NOMO-1 treated with DMSO at 0.1 percent for 48 hours (cell line): Measurements from ENCODE around the gene AURKAIP1.

Source experiments
- DNase-seq: peaks from one replicate; lab custom pipeline; 2025; ENCODE audit not compliant: unreplicated experiment; lab: John Stamatoyannopoulos, UW

The AURKAIP1 gene

GRCh38 chr1:1348420-1349255, 26.4 kb downstream of the AURKAIP1 start:
- no peak for DNase-seq

GRCh38 chr1:1347663-1348419, 27.2 kb downstream of the AURKAIP1 start:
- no peak for DNase-seq

- DNase-seq, result no peak
Measured at GRCh38 chr1:1347026-1347595, 27.9 kb downstream of the AURKAIP1 start.

GRCh38 chr1:1346501-1346890, 28.5 kb downstream of the AURKAIP1 start:
- no peak for DNase-seq

- DNase-seq, result no peak
Measured at GRCh38 chr1:1345860-1346500, 29.0 kb downstream of the AURKAIP1 start.

DNA sequence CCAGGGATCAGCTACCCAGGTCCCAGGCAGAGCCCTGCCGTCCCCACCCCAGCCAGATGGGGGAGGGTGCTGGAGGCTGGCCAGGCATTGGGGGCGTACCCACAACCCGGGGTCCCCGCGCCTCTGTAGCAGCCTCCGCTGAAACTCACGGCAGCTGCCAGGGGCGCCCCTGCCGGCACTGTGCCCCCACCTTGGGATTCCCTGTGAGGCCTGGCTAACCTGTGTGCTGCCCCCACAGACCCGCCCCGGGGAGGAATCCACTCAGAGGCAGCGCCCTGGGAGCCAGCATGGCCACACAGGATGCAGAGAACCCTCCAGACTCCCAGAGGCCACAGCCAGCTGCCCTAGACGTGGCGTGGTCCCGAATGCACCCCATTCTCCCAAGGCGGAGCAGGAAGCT, 29.6 kb downstream of the AURKAIP1 start:
- no peak for DNase-seq

- DNase-seq, result no peak
Measured at GRCh38 chr1:1344655-1345361, 30.2 kb downstream of the AURKAIP1 start.

DNA sequence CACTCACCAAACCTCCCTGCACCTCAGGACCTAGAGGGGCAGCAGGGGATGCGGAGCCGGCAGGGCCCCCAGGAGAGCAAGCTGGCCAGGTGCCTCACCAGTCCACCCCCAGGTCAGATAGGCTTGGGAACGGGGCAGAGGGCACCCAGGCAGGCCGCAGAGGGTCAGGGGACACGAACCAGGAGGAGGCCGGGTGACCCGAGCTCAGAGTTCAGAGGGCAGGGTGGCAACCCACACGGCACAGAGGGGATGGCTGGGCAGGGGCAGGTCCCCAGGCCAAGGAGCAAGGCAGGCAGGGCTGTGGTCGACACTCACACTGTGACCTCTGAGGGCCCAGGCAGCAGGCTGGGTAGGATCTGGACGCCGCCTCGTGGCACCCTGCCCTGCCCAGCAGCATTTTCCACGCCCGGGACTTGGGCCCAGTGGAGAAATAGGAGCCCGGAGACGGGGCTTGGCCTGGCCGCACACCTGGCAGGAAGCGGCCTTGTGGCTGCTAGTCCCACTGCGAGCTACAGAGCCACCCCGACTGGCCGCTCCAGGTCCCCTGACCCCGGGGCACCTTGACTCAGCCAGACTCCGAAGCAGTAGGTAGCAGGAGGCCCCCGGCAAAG, 31.1 kb downstream of the AURKAIP1 start:
- DNase-seq, result no peak

GRCh38 chr1:1342584-1343115, 32.4 kb downstream of the AURKAIP1 start:
- DNase-seq, result no peak

- DNase-seq, result no peak
Measured at GRCh38 chr1:1342061-1342562, 32.9 kb downstream of the AURKAIP1 start.

DNA sequence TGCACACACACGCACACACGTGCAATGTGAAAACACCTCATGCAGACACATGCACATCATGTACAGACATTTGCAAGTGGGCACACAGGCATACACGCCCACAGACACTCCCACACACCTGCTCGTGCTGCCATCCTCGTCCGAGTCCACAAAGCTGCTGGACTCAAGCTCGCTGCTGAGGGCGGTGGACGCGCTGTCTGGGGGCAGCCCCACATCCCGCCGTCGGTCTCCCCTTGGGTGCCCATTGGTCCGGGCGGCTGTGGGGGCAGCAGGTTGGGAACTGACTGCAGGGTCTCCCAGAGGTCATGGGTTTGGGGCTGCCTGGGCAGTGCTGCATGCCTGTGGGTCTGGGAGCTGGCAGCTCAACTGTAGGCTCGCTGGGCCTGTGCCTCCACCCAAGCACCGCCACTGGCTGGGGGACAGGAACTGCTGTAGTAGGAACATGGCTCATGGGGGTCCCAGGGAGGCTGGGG, 33.4 kb downstream of the AURKAIP1 start:
- no peak for DNase-seq

DNA sequence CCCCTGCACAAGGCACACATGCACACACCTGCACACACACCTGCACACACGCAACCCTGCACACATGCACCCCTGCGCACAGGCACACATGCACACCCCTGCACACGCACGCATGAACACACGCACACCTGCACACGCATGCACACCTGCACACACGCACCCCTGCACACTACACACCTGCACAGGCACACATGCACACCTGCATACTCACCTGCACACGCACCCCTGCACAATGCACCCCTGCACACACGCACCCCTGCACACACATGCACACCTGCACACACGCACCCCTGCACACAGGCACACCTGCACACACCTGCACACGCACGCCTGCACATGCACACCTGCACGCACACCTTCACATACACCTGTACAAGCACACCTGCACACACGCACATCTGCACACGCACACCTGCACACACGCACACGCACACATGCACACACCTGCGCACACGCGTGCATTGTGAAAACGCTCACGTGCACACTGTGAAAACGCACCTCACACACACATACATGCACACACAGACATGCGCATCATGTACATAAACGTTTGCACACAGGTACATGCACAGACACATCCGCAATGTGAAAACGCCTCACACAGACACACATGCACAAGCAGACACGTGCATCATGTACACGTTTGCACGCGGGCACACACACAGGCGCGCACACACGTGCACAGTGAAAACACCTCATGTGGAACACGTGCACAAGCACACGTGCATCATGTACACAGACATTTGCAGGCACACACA, 34.0 kb downstream of the AURKAIP1 start:
- DNase-seq, result no peak

- DNase-seq, result no peak
Measured at GRCh38 chr1:1340185-1340584, 34.8 kb downstream of the AURKAIP1 start.

DNA sequence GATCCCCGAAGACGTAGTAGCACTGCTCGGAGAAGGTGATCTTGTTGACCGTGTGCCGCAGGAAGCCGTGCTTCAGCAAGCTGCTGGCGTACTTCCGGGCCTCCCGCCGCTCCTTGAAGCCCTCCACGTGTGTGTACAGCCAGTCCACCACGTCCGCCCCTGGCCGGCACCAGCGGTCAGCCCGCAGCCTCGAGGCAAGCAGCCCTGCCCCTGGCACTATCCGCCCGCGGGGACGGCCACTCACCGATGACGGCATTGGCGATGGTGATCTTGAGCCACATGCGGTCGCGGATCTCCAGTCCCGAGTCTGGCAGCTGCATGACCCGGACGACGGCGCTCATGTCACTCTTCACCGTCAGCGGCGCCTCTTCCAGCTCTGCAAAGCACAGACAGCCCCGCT, 36.7 kb downstream of the AURKAIP1 start:
- DNase-seq, result no peak

DNA sequence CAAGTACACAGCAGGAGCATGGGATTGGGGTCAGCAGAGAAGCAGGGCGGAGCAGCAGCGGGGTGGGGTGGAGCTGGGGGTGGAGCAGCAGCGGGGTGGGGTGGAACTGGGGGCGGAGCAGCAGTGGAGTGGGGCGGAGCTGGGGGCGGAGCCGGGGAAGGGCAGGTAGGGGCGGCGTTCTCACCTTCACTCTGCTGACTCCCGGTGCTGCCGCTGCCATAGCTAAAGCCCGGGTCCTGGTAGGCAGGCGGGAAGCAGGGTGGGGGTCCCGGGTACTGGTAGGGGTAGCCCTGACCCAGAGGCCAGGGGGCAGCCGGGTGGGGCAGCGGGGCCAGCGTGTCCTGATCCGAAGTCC, 37.2 kb downstream of the AURKAIP1 start:
- DNase-seq, result no peak

GRCh38 chr1:1336931-1337792, 37.8 kb downstream of the AURKAIP1 start:
- no peak for DNase-seq

DNA sequence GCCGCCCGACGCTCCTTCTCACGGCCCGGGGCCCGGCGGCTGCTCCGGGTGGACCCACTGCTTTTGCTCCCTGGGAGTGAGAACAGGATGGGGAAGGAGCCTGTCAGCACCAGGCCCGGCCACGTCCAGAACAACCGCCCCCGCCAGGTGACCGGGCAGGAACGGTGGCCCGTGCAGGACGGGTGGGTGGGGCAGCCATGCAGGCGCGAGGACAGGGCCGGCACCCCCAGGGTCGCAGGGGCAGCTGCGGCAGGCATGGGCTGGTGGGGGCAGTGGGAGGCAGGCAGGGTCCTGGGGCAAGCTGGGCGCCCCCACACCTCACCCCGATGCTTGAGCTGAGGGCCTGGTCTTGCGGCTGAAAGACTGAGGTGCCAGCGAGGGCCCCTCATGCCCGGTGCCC, 38.6 kb downstream of the AURKAIP1 start:
- no peak for DNase-seq

DNA sequence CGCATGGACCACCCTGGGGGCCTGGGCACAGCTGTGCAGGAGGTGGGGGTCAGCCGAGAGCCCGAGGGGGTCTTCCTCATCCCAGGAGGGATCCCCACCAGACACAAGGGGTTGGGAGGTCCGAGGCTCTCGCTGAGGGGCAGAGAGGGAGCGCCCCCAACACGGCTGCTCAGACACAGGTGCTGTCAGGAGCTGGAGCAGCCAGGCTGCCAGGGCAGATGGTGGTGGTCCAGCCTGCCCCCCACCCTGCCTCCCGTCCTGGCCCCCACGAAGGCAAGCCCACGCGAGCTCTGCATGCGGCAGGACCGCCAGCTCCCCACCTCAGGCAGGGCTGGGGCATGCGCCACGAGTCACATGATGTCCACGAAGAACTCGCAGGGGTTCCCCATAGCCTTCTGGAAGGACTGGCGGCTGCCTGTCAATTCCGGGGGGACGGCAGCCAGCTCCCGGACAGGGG, 39.2 kb downstream of the AURKAIP1 start:
- no peak for DNase-seq
